NCI-H146 (cell line): Measurements from ENCODE around the gene PHIP.

Experiments
- DNase-seq: peaks from one replicate; lab custom pipeline; 2025; lab: John Stamatoyannopoulos, UW

Gene PHIP

DNA sequence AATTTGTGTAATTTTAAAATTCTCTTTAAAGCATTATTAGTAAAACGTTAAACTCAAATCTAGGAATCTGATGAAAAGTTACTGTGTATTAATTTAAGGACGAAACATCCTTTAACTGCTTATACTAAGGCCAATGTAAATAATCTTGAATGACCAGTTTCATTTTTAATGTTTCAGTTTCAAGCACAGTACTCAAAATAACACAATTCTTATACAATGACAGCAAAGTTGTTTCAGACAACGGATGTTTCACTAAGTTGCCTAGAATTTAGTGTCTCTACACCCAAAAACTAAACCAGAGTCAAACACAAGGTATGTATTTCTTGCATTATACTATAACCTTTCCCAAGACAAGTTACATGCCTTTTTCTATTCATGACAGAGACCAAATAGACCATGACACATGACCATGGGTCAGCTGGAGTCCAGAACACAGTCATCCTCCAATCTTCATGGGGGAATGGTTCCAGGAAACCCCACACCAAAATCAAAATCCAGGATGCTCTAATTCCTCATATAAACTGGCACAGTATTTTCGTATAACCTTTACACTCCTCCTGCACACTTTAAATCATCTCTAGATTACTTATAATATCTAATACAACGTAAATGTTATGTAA, 7.7 kb downstream of the PHIP start:
- DNase-seq = no peak

DNA sequence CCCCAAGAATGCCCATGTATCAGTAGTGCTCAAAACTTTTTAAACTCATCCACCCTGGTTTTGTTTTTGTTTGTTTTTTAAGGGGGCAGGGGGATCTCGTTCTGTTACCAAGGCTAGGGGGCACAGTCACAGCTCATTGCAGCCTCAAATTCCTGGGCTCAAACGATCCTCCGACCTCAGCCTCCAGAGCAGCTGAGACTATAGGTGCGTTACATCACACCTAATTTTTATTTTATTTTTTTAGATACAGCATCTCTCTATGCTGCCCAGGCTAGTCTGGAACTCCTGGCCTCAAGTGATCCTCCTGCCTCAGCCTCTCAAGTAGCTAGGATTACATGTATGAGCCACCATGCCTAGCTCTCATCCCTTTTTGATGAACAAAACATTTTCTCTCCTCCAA, 11.2 kb downstream of the PHIP start:
- DNase-seq = no peak

DNA sequence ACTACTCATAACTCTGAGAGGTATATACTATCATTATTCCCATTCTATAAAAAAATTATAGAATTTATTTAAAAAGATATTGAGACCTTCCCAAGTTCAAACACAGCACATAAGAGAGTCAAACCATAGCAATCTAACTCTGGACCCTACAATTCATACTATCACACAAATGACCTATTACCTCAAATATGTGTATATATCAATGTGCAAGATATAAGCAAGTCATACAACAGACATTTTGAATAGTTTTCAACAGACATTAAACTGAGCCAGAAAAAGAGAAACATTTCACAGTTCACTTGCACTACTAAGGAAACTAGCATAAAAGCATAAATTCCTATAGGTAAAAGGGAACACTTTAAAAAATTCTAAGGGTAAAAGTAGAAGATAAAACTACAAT, 11.7 kb downstream of the PHIP start:
- DNase-seq = no peak

DNA sequence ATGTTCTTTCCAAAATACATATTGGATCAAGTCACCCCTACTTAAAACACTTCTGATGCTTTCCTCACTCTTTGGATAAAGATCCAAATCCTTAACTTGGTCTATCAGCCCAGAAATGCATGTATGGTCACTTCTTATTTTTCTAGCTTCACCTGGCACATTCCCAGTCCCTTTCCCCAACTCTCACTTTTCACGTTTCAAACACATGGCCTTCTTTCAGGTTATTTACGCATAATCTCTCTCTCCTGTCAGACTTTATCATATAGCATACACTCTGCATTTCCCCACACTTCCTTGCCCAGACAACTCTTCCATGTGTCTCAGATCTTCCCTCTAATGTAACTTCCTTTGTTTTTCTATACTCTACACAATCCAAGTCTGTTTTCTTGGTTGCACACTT, 12.8 kb downstream of the PHIP start:
- no peak for DNase-seq

DNA sequence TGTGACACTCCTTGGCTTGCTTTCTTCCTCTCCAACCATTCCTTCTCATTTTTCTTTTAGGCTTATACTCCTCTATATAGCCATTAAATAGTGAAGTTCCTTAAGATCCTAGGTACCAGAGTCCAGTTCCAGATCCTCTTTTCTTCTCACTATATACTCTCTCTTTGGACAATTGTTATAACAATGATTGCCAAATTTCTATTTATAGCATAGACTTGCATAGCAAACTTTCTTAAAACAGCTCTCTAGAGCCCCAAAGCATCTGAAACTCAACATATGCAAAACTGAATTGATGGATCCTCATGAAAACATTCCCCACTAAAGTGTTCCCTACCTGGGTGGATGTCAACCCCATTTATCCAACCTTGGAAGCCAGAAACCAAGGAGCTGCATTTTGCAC, 13.4 kb downstream of the PHIP start:
- no peak for DNase-seq

DNA sequence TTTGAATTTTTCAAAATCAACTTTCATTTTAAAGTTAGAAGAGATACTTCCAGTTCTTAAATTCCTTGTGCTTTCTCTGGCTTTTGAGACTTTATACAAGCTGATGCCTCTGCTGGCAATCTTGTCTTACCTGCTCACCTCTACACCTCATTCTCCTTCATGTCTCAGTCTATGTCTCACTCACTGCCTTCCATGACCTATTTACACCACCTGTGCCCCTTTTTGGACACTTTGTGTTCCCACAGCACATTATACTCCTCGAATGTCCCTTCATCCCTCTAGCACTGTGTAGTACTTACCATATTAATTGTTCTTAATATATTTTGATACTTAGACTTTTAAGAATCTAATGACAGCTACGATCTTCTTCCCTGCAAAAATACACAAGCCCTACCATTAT, 15.3 kb downstream of the PHIP start:
- DNase-seq = no peak

DNA sequence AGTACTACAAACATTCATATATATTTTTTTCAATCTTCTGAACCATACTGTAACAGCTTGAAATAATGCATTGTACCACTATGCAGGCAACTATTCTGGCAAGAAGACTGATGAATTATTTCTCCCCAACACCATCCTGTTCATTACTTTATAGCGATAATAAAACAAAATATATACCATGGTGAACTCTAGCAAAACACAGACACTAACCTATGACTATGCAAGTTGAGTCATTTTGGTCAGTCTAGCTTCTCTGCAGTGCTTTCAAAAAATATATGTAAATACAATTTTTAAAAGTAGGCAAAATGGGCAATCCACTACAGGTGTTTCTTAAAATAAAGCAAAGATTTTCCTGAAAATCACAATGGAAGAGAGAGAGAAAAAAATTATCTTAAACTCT, 20.3 kb downstream of the PHIP start:
- no peak for DNase-seq

DNA sequence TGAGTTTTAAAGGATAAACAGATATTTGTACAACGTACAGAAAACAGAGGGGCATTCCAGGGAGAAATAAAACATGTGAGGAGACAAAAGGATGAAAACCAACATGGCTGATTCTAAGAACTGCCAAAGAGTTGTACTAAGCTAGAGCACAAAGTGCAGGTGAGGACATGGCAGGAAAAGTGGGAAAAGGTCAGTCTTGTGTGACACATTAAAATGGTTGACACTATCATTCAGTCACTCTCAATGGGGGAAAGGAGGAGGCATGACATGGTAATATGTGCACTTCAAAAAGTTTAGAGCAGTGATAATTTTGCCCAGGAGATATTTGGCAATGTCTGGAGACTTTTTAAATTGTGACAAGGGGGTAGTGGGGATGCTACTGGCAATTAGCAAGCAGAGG, 21.8 kb downstream of the PHIP start:
- DNase-seq = no peak

DNA sequence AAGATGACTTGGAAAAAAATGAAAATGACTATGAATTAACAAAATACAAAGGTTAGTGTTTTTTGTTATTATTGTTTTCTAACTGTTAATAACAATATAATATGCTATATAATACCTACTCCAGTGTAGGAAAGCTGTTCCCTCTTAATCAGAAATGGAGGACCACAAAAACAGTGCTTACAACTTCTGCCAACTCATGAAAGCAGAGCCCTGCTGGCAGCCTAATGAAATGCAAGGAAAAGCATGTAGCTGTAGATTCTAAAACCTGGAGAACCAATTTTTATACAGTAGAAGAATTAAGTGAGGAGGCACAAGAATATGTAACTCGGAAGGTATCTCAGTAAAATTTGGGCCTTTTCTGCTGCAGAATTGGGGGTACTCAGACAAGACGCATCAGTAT, 29.4 kb downstream of the PHIP start:
- no peak for DNase-seq

DNA sequence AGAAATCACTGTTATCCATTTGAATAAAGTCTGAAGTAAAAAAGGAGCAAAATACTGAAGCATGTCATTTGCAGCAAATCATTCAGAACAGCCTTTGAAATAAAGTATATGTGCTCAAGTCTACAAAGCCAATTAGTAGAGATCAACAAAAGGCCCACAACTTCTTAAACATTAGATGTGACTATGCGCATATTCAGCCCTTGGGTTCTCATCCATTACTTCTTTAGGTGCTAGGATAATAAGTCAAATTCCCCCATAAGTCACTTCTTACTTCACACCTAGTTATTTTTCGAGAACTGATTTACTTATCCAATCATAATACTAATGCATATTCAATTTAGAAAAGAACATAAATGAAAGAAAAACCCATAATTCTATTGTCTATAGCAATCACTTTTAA, 31.0 kb downstream of the PHIP start:
- DNase-seq = no peak

DNA sequence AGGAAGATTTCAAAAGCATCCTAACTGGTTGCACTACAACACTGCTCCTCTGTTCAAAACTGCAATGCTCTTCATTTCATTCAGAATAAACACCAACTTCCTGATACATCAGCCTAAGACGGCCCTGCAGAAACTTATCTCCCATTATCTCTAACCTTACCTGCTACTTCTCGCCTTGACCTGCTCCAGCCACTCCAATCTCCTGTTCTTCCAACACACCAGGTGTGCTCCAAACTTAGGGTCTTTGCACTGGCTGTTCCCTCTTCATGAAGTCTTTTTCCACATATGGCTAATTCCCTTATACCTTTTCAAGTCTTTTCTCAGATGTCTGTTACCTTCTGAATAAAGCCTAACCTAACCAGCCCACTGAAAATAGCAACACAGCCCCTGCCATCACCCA, 32.1 kb downstream of the PHIP start:
- DNase-seq = no peak

DNA sequence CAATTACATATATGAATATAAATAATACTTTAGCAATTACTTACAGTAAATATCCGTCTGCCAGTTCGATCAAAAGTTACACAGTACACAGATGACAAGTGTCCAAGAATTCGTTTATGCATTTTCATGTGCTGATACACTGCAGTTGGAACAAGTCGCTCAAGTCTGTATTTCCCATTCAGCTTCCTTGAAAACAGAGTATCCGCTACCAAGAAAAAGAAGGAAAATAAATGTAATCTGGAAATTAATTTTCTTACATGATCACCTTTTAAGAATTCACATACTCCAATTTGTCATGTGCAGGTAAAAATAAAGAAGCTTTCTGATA, 35.3 kb downstream of the PHIP start:
- DNase-seq = no peak

DNA sequence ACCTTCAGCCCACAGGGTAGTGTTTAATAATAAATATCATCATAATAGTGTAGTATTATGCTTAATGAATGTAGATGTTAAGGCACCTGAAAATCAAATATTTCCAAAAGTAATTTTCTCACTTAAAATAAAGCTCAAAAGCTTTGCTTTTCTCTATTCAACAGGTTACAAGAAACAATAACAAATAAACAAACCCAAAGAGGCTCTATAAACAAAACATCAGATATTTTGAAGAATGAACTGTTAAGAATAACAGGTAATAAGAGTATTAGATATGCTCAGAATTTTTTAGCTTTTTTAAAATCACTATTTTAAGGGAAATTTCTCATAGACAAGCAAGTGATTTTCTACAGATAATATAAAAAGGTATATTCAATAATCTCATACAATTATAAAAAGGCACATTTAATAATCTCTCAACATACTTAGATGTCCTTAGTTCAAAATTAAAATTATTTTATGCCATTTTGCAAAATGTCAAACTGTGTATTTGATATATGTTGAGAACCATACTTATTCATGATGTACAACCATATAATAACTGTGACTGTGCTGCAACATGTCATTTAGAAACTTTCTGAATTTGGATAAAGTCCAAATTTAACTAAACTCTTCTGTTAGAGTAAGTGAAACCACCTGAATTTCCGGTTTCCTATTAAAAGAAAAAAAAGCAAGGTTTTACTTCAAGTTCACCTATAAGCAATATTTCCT, 35.8 kb downstream of the PHIP start:
- DNase-seq = no peak

DNA sequence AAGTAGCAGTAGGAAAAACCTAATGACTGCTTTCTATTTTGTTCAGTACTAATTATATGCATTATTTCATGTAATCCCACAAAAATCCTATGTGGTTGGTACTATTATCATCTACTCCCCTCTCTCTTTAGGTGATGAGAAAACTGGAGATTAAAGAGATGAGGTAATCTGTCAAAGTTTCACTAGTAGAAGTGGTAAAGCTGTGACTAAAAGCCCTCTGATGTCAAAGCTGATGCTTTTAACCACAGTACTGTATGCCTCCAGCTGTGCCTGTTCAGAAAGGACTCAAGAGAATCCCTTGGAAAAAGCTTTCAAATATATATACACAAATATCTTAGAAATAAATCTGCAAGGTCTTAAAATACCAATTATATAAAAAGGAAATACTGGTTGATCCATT, 38.0 kb downstream of the PHIP start:
- no peak for DNase-seq

DNA sequence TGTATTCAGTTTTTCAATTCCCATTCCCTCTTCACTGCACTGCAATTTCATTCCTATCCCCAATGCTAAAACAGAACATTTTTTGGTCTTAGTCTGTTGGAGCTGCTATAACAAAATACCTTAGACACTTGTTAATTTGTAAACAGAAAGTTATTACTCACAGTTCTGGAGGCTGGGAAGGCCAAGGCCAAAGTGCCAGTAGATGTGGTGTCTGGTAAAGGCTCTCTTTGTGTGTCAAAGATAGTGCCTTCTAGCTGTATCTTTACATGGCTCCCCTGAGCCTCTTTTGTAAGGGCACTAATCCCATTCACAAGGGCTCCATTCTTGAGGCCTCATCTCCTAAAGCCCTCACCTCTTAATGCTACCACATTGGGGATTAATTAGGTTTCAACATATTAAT, 40.0 kb downstream of the PHIP start:
- DNase-seq = no peak

DNA sequence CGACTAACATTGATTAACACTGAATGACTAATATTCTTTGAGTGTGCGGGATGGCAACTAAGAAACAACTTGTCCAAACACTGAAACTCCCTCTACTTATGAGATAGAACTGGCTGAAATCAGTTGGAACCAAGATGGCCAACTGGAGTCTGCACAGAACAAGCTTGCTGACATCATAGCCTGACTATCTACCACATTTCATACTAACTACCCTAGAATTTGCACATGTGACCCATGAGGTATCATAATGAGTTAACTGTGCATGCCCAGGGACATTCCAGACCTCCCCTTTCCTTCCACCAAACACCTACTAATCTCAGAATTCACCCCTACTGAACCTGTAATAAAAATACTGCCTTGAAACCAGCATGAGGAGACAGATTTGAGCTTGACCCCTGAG, 43.2 kb downstream of the PHIP start:
- DNase-seq = no peak

DNA sequence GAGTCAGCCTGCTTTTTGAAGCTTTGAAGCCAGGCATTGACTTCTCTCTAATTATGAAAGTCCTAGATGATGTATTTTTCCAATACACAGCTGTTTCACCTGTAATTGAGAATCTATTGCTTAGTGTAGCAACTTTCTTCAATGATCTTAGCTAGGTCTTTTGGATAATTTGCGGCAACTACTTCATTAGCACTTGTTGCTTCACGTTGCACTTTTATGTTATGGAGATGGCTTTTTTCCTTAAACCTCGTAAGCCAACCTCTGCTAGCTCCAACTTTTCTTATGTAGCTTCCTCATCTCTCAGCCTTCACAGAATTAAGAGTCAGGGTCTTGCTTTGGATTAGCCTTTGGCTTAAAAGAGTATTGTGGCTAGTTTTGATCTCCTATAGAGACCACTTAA, 44.8 kb downstream of the PHIP start:
- no peak for DNase-seq

DNA sequence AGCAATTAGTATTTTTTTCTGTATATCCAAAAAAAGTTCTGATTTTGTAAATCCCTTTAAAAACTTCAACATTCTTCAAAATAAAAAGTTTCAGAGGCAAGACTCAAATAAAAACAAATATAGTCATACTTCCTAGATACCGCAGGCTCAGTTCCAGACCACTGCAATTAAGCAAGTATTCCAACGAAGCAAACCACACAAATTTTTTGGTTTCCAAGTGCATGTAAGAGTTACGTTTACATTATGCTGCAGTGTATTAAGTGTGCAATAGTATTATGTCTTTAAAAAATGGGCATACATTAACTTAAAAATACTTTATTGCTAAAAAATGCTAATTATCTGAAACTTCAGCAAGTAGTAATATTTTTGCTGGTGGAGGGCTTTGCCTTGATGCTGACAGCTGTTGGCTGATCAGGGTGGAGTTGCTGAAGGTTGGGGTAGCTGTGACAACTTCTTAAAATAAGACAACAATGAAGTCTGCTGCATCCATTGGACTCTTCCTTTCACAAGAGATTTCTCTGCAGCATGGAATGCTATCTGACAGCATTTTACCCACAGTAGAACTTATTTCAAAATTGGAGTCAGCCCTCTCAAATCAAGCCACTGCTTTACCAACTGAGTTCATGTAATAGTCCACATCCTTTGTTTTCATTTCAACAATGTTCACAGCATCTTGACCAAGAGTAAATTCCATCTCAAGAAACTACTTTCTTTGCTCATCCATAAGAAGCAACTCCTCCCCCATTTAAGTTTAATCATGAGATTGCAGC, 46.0 kb downstream of the PHIP start:
- no peak for DNase-seq

DNA sequence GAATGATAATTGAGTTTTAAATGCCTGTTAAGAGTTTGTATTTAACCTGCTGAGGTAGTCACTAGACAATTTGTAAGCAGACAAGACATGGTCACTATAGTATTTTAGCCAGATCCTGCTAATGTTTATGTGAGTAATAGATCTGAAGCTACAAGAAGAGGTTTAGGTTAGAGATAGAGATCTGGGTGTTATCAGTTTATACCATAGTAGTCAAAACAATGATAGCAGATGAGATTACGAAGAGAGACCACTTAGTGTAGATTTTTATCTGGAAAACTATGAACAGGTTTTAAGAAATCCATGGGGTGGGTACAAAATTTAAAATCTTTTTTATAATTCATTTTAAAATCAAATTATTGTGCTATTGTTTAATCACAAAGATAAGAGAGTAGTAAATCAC, 47.5 kb downstream of the PHIP start:
- no peak for DNase-seq

DNA sequence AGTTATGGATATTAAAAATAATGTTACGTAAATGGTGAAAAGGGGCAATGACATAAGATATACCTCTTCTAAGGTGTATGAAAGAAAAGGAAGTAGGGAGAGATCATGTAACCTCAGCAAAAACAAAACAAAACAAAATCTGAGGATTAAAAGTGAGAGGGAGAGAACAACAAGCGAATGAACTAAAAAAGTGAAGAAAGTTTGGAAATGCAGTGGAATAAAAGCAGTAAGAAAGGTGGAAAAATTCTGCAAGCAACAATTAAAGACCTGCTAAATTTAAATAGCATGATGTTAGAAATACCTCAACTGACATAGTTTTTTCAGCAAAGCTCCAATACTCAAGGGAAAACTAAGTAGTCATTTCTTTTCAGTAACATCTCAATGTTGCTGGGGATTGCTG, 48.0 kb downstream of the PHIP start:
- DNase-seq = no peak

DNA sequence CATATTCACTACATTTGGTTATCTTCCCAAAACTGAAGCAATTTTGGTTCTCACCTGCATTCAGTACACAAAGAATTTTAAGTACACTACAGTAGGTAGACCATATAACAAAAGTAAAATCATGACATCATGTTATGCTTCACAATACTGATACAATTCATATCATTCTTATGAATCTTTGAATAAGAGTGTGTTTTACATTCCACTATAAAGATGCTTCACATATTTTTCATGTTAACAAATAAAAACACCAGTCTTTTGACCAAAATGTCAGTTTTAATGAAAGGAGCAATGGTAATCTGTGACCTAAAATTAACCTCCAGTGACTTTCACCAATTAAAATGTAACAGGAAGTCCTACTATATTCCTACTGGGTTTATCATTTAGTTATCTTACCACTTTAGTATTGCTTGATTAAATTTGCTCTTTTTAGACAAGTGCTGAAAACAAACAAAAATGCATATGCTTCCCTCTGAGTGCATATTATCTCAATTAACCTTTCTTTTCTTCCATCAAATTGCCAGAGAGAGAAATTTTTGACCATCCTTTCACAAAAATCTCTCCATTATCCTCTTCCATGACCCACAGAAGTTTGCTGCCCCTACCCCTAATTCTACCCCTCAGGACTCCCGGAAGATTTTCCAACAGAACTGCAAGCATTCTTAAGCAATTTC, 49.3 kb downstream of the PHIP start:
- DNase-seq = no peak

DNA sequence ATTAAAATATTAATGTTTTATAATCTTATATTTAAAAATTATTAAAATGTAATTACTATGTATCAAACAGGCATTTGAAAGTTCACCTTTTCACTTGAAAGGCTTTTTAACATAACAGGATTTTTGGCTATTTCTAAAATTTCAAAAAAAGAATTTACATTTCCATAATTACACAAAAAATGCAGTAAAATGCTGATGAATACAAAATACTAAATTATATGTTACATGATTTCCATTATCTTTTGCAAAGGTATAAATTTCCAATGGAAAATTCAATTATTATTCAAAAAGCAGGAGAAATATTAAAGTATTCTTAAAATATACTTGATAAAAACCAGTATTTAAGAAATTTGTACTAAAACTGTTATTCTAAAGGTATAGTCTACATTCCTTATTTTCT, 66.1 kb downstream of the PHIP start:
- no peak for DNase-seq

DNA sequence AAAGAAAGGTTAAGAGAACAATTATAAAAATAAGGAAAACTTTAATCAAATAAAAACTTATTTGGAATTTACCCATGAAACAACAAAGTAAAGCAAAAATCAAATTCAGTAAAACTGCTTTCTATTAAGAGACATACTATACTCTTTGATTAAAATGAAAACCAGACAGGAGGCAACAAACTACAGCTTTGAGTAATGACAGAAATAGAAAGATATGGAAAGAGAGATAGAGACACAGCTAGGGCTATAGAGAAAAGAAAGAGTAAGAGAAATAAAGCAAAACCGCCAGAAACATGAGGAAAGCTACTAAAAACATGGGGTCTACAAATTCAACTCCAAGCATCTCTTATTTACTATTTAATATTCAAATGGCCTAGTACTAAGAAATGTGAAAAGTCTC, 67.6 kb downstream of the PHIP start:
- DNase-seq = no peak
